Hematopoietic multipotent progenitor cell treated with erythropoietin and hydrocortisone succinate and interleukin-3 and kit ligand, for 8 days (in vitro differentiated cells): ENCODE results near the gene MAN2A1.
"Not testable (repeated sequence)": the region's sequence is repeated elsewhere in the genome, so short reads cannot be mapped to it uniquely, and the experiment has no call there.

ENCODE experiments used
- DNase-seq: peaks from one replicate; pipeline ENCODE4 v3.0.0-alpha.2; 2015

MAN2A1 gene

GRCh38 chr5:109876941-109877669, 187.4 kb downstream of the MAN2A1 start:
- no peak for DNase-seq

GRCh38 chr5:109877670-109878045, 187.9 kb downstream of the MAN2A1 start:
- DNase-seq = no peak

- no peak for DNase-seq
These were observed 189.2 kb downstream of the MAN2A1 start for GRCh38 chr5:109878887-109879286.

GRCh38 chr5:109880907-109881685, 191.4 kb downstream of the MAN2A1 start:
- DNase-seq = no peak

GRCh38 chr5:109882546-109882945, 192.8 kb downstream of the MAN2A1 start:
- DNase-seq = no peak

GRCh38 chr5:109884676-109885075, 194.9 kb downstream of the MAN2A1 start:
- no peak for DNase-seq

- no peak for DNase-seq
These were observed 195.5 kb downstream of the MAN2A1 start for GRCh38 chr5:109885205-109885604.

GRCh38 chr5:109888989-109889388, 199.3 kb downstream of the MAN2A1 start:
- no peak for DNase-seq

GRCh38 chr5:109893271-109893670, 203.5 kb downstream of the MAN2A1 start:
- not testable (repeated sequence) for DNase-seq

- no peak for DNase-seq
These were observed 208.8 kb downstream of the MAN2A1 start for GRCh38 chr5:109898269-109899162.

GRCh38 chr5:109899163-109899535, 209.4 kb downstream of the MAN2A1 start:
- no peak for DNase-seq

- DNase-seq = no peak
These were observed 210.7 kb downstream of the MAN2A1 start for GRCh38 chr5:109900461-109900860.

GRCh38 chr5:109900911-109901627, 211.3 kb downstream of the MAN2A1 start:
- DNase-seq = no peak

- no peak for DNase-seq
These were observed 211.9 kb downstream of the MAN2A1 start for GRCh38 chr5:109901628-109901981.

GRCh38 chr5:109903061-109903460, 213.3 kb downstream of the MAN2A1 start:
- no peak for DNase-seq

- no peak for DNase-seq
These were observed 216.2 kb downstream of the MAN2A1 start for GRCh38 chr5:109905906-109906305.

- no peak for DNase-seq
These were observed 217.5 kb downstream of the MAN2A1 start for GRCh38 chr5:109907189-109907588.

GRCh38 chr5:109907731-109908130, 218.0 kb downstream of the MAN2A1 start:
- no peak for DNase-seq

GRCh38 chr5:109908366-109908765, 218.6 kb downstream of the MAN2A1 start:
- no peak for DNase-seq

- DNase-seq = no peak
These were observed 221.1 kb downstream of the MAN2A1 start for GRCh38 chr5:109910874-109911273.

- no peak for DNase-seq
These were observed 222.0 kb downstream of the MAN2A1 start for GRCh38 chr5:109911731-109912130.

GRCh38 chr5:109914906-109915305, 225.2 kb downstream of the MAN2A1 start:
- DNase-seq = no peak
